Fibroblast of the conjunctiva (primary cell): ENCODE results near the gene NFYB.
A peak's percentile ranks its signal among the peaks of the same experiment; 100 is the strongest.
"Not testable (repeated sequence)": the region's sequence is repeated elsewhere in the genome, so short reads cannot be mapped to it uniquely, and the experiment has no call there.

ENCODE experiments used
- DNase-seq: peaks from one replicate; pipeline ENCODE4 v3.0.0-alpha.2; 2010; ENCODE audit warnings: low read depth

Gene NFYB

DNA sequence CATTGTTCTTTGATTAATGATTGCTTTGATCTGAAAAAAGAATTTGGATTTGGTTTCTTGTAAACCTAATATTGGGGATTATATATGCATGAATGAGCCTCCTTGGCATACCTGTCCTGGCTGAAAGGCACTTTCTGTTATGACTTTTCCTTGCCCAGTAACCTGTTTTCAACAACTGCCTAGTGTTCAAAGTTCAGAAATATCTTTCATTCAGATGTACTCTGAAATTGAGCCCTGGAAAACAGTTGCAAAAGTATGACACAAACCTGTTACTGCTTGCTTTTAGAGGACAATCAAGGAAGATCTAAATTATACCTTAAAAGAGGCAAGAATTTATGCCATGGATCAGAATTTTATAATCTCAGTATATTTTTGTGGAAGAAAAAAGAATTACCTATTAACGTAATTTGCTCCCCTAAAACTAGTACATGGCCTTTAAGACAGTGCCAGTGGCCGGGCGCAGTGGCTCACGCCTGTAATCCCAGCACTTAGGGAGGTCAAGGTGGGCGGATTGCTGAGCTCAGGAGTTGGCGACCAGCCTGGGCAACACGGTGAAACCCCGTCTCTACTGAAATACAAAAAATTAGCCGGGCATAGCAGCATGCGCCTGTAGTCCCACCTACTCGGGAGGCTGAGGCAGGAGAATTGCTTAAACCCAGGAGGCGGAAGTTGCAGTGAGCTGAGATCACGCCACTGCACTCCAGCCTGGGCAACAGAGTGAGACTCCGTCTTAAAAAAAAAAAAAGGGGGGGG lies 23.0 kb downstream of the NFYB start:
- DNase-seq: not testable (repeated sequence)

- DNase-seq: no peak
Measured at GRCh38 chr12:104109446-104110271, 28.4 kb downstream of the NFYB start.

GRCh38 chr12:104108755-104109445 lies 29.1 kb downstream of the NFYB start:
- DNase-seq: peak; percentile 73

DNA sequence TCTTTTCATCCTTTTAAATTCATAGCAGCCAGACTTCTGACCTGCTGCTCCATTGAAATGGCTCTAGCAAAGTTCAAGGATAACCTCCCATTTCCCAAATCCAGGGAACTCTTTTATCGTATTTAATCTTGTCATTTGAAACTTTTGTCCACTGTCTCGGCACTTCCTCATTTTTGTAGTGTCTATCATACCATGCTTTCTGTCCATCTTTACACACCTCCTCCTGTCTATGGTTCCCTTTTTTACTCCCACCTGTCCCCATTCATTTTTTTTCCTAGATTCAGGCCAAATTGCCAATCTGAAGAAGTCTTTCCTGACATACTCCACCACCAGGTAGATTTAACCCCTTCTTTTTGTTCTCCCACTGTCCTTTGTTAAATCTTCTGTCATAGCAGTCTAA lies 31.0 kb downstream of the NFYB start:
- no peak for DNase-seq

DNA sequence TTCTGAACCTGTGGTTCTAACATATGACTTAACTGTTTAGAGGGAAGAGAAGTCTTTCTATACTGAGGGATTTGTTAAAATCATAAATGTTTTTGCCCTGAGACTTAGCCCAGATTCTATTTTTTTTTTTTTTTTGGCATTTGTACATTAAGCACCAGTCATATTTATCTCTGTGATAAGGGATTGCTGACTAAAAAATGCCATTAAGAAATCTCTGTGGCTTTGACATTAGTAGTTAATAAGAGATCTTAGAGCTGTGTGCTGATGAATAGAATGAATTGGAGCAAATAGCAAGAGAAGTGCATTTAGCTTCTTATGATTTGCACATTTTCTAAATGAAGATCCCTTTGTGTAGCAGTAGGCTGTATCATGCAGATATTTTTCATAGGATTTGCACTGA lies 32.5 kb downstream of the NFYB start:
- no peak for DNase-seq

- DNase-seq: no peak
Measured at GRCh38 chr12:104097954-104098353, 40.1 kb downstream of the NFYB start.

DNA sequence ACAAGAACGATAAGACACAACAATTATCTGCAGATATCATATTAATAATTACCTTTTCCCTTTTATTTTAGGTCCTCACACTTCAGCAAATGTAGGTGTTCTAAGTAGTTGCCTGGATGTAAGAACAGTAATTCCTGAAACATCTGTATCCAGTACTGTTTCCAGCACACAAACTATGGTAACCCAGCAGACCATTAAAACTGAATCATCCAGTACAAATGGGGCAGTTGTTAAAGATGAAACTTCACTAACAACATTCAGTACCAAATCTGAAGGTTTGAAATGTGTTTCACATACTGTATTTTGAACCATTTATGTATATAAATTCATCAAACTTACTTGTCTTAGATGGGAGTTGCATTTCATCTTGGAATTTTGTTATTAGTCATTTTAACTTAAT lies 42.7 kb downstream of the NFYB start:
- DNase-seq: no peak

- no peak for DNase-seq
Measured at GRCh38 chr12:104094284-104094683, 43.7 kb downstream of the NFYB start.

DNA sequence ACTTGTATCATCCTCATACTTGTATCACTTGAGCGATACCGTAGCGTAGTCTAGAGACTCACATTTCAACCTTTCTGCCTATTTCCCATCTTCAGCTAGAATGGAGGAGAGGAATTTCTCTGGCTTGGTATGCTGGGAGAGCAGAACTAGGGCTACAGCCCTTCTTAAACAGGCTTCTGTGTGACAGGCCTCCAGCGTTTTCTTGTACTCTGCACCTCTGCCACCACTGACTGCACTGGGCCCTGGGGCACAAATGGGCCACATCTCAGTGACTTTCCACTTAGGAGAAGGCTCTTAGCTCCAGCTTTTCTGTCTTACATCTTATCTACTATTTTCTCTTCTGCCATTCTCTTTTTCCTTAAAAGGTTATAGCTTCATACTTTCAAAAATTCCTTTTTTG lies 46.9 kb downstream of the NFYB start:
- DNase-seq: no peak

- no peak for DNase-seq
Measured at GRCh38 chr12:104090685-104091084, 47.3 kb downstream of the NFYB start.

- no peak for DNase-seq
Measured at GRCh38 chr12:104083769-104084475, 54.1 kb downstream of the NFYB start.

DNA sequence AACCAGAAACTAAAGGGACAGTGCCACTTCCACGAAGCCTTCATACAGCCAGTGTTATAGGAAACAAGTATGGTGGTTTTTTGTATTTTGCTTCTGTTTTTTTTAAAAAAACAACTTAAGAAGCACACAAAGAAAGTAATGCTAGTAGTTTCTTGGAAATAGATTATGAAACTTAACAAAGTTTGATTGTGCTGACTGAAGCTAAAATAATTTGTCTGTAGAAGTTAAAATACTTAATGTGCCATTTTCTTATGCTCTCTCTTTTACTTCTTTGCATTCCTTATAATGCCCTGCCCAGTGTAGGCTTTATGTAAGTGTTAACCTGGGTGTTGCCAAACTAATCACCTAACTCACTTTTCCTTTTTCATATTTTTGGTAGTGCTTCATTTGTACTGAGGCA lies 57.2 kb downstream of the NFYB start:
- no peak for DNase-seq

GRCh38 chr12:104079024-104079423 lies 59.0 kb downstream of the NFYB start:
- no peak for DNase-seq

DNA sequence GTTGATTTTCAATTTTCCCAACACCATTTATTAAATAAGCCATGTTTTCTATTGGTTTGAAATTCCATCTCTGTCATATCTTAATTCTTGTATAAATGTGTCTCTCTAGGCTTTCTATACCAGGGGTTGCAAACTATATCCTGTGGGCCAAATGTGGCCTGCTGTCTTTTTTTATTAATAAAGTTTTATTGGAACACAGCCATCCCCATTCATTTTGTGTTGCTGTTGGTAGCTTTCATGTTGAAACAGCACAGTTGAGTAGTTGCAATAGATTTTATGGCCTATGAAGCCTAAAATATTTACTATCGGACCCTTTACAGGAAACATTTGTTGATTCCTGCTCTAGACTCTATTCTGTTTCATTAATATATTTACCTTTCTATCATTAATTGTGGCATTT lies 64.3 kb downstream of the NFYB start:
- DNase-seq: no peak

DNA sequence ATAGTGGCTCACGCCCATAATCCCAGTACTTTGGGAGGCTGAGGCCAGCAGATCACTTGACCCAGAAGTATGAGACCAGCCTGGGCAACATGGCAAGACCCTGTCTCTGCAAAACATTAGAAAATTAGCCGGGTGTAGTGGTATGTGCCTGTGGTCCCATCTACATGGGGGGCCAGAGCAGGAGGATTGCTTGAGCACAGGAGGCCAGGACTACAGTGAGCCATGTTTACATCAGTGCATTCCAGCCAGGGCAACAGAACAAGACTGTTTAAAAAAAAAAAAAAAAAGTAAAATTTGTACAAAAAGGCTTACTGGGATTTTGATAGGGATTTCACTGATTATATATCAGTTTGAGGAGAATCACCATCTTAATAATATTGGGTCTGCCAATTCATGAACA lies 65.9 kb downstream of the NFYB start:
- no peak for DNase-seq
